ENCODE results near the gene JAKMIP1.
A peak's percentile ranks its signal among the peaks of the same experiment; 100 is the strongest.

The JAKMIP1 gene

DNA sequence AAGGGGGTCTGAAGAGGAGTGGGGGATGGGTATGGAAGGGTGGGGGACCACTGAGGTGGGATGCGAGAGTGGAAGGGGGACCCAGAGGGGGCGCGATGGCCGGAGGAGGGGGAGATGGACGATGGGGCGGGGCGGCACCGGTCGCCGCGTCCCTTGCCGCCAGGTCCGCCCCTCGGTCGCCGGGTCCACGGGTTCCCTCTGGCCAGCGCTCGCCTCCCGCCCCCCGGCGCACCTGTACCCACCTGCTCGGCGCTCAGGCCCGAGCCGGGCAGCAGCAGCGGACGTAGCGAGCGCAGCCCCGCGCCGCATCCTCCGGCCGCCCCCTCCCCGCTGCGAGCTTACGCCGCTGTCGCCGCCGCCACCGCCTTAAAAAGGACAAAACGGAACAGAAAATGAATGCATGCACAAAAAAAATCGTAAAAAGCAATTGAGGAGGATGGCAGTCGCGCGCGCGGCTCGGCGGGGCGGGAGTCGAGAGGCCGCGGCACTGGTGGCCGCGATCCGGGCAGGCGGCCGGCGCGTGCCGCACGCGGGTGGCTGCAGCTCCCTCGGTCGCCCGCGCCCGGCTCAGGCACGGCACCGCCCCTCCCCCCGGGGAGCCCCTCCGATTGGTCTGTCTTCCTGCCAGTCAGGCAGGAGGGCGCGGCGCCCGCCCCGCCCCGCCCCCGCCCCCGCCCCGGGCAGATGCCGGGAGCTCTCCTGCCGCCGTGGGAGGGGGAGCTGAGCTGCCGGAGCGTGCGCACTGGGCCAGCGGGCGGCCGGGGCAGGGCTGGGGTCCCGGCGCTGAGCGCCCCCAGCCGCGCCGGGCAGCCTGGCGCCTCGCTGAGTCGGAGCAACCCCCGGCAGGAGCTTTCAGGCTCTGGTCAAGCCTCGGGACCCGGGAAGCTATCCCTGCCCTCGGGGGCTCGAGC is at the start of gene JAKMIP1:
Gene JAKMIP1, minus strand, starts transcription at position 539 of the 911 bp plus-strand sequence. CDS start 87,699 bp downstream, outside the sequence.
- peak; percentile 77 to 96 (median 90) for DNase-seq
- intact Hi-C loops (cut with DNase I), result no loop called here

DNA sequence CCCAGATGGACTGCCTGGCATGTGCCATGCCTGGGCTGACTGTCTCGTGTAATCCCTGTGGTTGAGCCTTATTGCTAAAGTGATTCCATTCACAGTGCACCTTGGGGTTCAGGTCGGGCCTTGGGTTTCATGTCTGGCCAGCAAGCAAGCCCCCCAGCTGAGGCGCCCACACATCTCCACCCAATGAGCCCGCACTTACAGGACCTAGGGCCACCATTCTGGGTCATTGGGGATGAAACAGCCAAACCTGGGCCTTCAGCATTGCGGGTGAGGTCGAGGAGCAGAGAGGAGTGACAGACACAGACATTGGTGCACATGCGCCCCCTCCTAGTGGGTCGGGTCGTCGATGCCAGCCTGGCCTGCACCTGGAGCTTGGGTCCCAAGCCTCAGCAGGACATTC is 48.0 kb upstream of the JAKMIP1 start:
- intact Hi-C loops (cut with DNase I), result loop anchor here (2.0 kb wide), 1 partner anchor 80 kb away; no protein-coding TSS in a partner anchor
- no peak for DNase-seq

- DNase-seq, result no peak
- intact Hi-C loops (cut with DNase I), result no loop called here
Measured at GRCh38 chr4:6246170-6246634, 45.9 kb upstream of the JAKMIP1 start.

DNA sequence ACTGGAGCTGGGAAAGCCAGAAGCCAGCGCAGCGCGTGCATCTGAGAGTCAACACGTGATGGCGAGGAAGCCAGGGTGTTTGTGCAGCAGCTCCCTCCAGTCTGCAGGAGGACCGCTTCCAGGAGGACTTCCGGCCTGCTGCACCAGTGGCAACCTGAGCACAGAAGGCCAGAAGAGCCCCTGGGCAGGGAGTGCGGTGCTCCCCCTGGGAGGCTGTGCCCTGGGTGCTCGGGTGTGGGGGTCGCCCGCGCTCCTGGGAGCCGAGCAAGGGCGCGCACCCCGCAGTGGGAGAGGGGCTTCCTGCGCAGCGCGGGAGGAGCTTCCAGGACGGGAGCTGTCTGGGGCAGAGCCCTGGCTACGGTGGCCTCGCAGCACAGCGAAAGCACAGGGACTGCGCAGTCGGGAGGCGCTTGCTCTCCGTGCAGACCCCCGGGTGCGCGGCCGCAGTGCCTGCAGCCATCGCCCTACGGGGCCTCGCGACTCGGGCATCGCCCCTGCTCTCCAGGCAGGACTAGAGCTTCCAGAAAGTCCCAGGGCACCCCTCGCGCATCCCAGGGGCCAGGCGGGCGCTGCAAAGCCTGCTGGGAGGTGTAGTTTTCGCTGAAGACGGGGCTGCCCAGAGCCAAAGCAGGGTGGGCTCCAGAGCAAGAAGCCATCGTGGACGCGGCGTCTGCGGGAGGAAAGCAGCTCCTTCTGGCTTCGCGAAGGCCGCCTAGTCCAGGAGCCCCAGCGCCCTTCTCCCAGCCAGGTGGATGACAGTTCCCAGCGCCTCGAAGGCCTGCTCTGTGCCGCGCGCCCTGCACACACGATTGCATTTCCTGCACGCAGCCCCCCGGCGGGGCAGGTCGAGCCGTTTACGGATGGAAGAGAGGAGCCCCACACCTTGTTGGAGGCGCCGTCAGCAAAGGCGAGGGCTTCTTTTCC is 45.2 kb upstream of the JAKMIP1 start:
- peak in 41 of 42 donors; percentile 51 to 89 (median 74) for DNase-seq
- intact Hi-C loops (cut with DNase I), result no loop called here

DNA sequence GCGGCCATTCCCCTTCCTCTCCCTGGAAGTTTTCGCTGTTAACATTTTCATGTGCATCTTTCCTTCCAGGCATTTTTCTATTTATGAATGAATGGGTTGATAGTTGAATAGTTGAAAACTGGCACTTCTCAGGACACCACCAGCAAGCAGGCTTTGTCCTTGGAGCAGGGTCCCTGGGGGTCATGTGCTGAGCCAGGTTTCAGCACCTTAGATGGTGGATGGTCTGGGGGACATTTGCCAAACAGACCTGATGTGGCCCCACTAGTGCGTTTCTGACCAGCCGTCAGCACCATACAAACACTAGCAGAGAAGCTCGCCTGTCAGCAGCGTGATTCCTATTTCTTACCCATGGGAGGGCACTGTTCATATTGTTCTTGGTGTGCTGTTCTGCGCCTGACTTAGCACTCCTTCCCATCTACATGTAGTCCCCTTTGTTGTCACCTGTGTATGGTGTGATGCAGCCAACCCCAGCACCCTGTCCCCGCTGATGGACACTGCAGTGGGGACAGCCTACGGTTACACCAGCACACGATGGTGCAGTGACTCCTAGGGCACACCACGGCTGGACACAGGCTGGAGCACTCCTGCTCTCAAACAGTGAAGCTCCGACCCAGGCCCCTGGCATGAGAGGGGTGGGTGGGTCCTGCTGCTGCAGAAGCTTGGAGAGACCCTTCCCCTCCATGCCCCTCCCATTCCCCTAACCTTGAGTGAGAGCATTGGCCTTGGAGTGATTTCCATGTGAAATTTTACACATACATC is 42.1 kb upstream of the JAKMIP1 start:
- no peak for DNase-seq
- intact Hi-C loops (cut with DNase I), result no loop called here

DNA sequence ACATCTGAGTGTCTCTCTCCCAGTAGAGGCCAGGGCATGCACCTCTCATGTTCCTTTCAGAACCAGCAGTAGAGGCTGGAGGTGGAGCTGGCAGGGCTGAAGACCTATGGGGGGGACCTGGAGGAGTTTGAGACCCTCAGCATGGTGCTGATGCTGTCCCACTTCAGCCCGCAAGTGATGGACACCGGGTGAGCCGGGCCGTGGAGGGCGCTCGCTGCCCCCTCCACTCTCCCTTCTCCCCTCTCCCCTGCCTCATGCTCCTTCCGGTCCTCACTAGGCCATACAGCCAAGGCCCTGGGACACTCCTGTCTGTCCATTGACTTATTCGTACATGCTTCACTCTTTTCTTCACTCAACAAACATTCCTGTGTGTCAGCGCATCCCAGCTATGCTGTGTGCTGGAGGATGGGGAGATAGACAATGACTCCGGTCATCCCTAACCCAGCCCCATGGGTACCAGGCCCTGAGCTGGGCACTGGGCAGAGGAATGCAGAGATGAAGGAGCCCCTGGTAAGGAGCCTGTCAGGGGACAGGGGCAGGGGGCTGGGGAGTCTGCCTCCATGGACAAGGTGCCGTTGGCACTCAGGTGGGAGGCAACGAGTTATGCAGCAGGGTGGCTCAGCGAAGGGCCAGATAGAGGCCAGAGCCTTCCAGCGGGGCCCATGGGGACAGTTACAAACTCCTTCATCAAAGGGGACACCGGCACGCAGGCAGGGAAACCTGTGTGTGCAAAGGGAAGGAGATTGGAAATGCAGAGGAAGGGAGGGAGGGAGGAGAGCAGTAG is 40.9 kb upstream of the JAKMIP1 start:
- peak in 1 of 42 donors; percentile 6 for DNase-seq
- intact Hi-C loops (cut with DNase I), result no loop called here

DNA sequence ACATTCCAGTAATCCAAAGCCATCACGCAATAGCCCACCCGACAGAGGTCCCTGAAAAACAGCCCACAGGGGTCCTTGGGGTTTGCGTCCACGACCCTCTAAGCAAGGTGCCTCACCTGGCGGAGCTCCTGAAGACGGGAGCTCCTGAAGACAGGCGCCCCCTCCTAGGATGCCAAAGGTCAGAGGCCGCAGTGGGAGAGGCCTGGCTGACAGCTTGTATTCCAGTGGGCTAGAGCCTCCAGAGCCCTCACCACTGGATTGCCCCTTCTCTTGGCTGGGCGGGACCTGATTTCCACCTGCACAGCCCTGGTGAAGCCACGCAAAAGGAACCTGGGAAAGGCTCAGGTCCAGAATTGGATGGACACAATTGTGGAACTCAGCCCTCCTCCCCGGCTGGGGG is 39.6 kb upstream of the JAKMIP1 start:
- intact Hi-C loops (cut with DNase I), result no loop called here
- peak in 4 of 42 donors; percentile 3 to 13 (median 8) for DNase-seq

GRCh38 chr4:6239486-6239885 is 39.1 kb upstream of the JAKMIP1 start:
- intact Hi-C loops (cut with DNase I), result no loop called here
- DNase-seq, result peak in 11 of 42 donors; percentile 1 to 36 (median 9)

DNA sequence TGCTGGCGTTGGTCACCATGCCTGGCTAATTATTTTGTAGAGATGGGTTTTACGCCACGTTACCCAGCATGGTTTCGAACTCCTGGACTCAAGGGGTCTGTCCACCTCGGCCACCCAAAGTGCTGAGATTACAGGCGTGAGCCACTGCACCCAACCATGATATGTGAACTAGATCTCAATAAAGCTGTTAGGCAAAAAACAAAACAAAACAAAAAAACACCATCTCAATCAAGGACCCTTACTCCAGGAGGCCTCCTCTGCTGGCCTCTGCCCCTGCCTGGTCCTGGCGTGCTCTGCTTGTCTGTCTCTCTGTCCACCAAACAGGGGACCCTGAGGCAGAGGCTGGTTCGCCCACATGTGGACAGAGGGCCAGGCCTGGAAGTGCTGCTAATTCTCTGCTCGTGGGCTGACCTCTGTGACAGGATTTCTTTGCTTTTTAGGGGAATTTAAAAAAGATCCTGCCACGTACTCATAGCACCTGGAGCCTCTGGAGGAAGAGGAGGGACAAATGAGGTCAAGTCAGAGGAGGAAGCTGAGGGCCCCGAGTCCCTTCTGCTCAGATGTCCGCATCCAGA is 36.6 kb upstream of the JAKMIP1 start:
- intact Hi-C loops (cut with DNase I), result no loop called here
- peak in 9 of 42 donors; percentile 1 to 26 (median 5) for DNase-seq

- intact Hi-C loops (cut with DNase I), result no loop called here
- peak in 6 of 42 donors; percentile 1 to 12 (median 4) for DNase-seq
Measured at GRCh38 chr4:6235901-6236640, 35.7 kb upstream of the JAKMIP1 start.

DNA sequence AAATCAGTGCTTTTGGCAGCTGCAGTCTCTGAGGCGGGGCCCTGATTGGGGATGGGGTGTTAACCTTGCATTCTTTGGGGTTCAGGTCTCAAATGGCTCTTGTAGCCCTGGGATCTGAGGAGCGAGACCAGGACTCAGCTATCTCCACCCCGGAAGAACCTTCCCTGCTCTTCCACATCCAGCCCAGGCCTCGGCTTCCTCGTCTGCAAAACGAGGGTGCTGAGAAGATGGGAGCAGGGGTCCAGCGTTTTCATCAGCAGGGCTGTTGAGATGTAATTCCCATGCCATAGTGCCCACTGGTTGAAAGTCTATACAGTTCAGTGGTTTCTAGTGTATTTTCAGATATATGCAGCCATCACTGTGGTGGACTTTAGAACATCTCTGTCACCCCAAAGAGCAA is 34.7 kb upstream of the JAKMIP1 start:
- intact Hi-C loops (cut with DNase I), result no loop called here
- peak in 5 of 42 donors; percentile 1 to 21 (median 11) for DNase-seq

DNA sequence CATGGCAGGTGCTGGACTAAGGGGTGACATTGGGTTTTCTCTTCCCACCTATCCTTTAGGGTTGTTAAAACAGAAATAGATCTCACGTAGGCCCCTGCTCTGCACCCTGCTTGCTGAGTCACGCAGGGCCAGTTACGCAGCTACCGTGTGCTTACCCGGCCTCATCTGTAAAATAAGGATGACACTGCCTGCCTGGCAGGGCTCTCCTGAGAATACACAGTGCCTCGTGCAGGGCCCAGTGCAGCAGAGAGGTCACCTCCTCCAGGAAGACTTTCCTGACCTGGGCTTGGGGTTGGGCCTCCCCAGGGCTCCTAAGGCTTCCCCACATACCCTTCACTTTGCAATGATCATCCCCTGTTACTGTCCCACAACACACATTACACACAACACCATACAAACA is 33.6 kb upstream of the JAKMIP1 start:
- DNase-seq, result peak in 7 of 42 donors; percentile 4 to 34 (median 20)
- intact Hi-C loops (cut with DNase I), result no loop called here

- intact Hi-C loops (cut with DNase I), result no loop called here
- peak in 4 of 42 donors; percentile 5 to 30 (median 13) for DNase-seq
Measured at GRCh38 chr4:6232836-6233785, 32.8 kb upstream of the JAKMIP1 start.

GRCh38 chr4:6231663-6232165 is 31.4 kb upstream of the JAKMIP1 start:
- DNase-seq, result peak in 3 of 42 donors; percentile 5 to 29 (median 5)
- intact Hi-C loops (cut with DNase I), result no loop called here

- DNase-seq, result peak in 6 of 42 donors; percentile 4 to 25 (median 9)
- intact Hi-C loops (cut with DNase I), result no loop called here
Measured at GRCh38 chr4:6230827-6231662, 30.7 kb upstream of the JAKMIP1 start.
